Activated T-helper 2 cell treated with anti-CD3 and anti-CD28 coated beads, Interferon-gamma antibody, Interleukin-2, Interleukin-4, amounts not matched to agents 10 μg/mL and 5 μg/mL and 100 μg/mL, durations not matched to agents 14 hours and 24 hours and 36 hours (primary cell): ENCODE results near the gene MARCHF3. TPM values are rescaled to one million over a fixed set of nuclear protein-coding genes. Genes with fewer than 3 reads are reported as not detected.

Source experiments
- DNase-seq: peaks from one replicate; pipeline ENCODE4 v3.0.0; 2021; ENCODE audit warnings: low spot score
- H3K27ac Mint-ChIP-seq: one replicate; pipeline ENCODE4 v1.8.0; 2021; ENCODE audit warnings: mixed read lengths
- H3K27me3 Mint-ChIP-seq: one replicate; pipeline ENCODE4 v1.8.0; 2021; ENCODE audit warnings: low read depth, mixed read lengths
- H3K36me3 Mint-ChIP-seq: one replicate; pipeline ENCODE4 v1.8.0; 2021; ENCODE audit warnings: low read depth, mixed read lengths
- H3K4me1 Mint-ChIP-seq: one replicate; pipeline ENCODE4 v1.8.0; 2021; ENCODE audit warnings: low read depth, mixed read lengths
- H3K4me3 Mint-ChIP-seq: one replicate; pipeline ENCODE4 v1.8.0; 2021; ENCODE audit warnings: low read depth, mild to moderate bottlenecking, moderate library complexity, mixed read lengths
- H3K9me3 Mint-ChIP-seq: one replicate; pipeline ENCODE4 v1.8.0; 2021; ENCODE audit warnings: mixed read lengths
- intact Hi-C: fragments of 100-400 bp; cut with micrococcal nuclease; formaldehyde crosslinking; loops from one replicate; pipeline ENCODE4 v1.15.1; 2023
- total RNA-seq: library from RNA; stranded (reverse); gene quantifications from 2 replicates; pipeline ENCODE4 v1.2.3, GENCODE V29; 2022

Gene MARCHF3
- total RNA-seq, 1 donor from 2014 or later, result 1.9 TPM

GRCh38 chr5:126970517-126971017 is 59.8 kb downstream of the MARCHF3 start:
- intact Hi-C loops, result no loop called here
- no peaks in the 10 kb centered on the region for H3K27me3 Mint-ChIP-seq
- no peak overlapping the region for H3K27ac Mint-ChIP-seq
- H3K4me3 Mint-ChIP-seq, result no peak overlapping the region
- no peak for DNase-seq
- H3K9me3 Mint-ChIP-seq, result no peaks in the 10 kb centered on the region
- peaks cover 24% of the 10 kb centered on the region for H3K4me1 Mint-ChIP-seq
- no peaks in the 10 kb centered on the region for H3K36me3 Mint-ChIP-seq

- Mint-ChIP-seq H3K27me3 (no peaks in the 10 kb centered on the region), H3K36me3 (no peaks in the 10 kb centered on the region), H3K4me1 (peaks cover 27% of the 10 kb centered on the region), H3K4me3 (no peak overlapping the region), H3K9me3 (no peaks in the 10 kb centered on the region), H3K27ac (no peak overlapping the region)
- DNase-seq, result no peak
- intact Hi-C loops, result no loop called here
These were observed 60.8 kb downstream of the MARCHF3 start for GRCh38 chr5:126969548-126969947.

DNA sequence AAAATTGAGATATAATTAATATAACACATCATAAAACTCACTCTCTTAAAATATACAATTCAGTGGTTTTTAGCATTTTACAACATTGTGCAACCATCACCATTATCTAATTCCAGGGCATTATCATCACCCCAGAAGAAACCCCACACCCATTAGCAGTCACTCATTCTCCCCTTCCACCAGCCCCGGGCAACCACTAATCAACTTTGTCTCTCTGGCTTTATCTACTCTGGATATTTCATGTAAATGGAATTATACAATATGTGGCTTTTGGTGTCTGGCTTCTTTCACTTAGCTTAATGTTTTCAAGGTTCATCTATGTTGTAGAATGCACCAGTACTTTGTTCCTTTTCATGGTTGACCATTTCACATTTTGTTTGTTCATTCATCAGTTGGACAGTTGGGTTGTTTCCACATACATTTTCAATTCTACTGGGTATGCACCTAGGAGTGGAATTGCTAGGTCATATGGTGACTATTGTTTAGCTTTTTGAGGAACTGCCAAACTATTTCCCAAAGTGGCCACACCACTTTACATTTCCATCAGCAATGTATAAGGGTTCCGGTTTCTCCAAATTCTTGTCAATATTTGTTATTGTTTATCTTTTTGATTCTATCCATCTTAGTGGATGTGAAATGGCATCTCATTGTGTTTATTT is 62.4 kb downstream of the MARCHF3 start:
- H3K36me3 Mint-ChIP-seq, result no peaks in the 10 kb centered on the region
- no peak overlapping the region for H3K4me3 Mint-ChIP-seq
- H3K9me3 Mint-ChIP-seq, result no peaks in the 10 kb centered on the region
- H3K27ac Mint-ChIP-seq, result no peak overlapping the region
- no peak for DNase-seq
- H3K4me1 Mint-ChIP-seq, result peaks cover 22% of the 10 kb centered on the region
- intact Hi-C loops, result no loop called here
- no peaks in the 10 kb centered on the region for H3K27me3 Mint-ChIP-seq

DNA sequence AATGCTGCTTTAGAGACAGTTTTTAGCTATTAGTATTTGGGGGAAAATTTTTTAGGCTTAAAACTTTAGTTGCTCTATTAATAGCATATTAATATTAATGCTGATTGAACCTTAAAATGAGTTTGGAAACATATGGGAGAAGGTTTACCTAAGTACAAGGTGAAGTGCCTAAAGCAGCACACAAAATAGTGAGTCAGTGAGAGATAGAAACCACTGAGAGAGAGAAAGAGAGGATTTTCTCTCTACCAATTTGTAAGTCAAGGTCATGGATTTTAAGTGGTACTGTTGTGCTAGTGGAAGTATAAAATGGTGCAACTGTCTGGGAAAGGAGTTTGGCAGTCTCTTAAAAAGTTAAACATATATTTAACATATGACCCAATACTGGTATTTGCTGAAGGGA is 64.9 kb downstream of the MARCHF3 start:
- intact Hi-C loops, result no loop called here
- Mint-ChIP-seq H3K9me3 (no peaks in the 10 kb centered on the region), H3K27me3 (no peaks in the 10 kb centered on the region), H3K36me3 (no peaks in the 10 kb centered on the region), H3K4me3 (no peak overlapping the region), H3K27ac (no peak overlapping the region), H3K4me1 (peaks cover 3% of the 10 kb centered on the region)
- no peak for DNase-seq

DNA sequence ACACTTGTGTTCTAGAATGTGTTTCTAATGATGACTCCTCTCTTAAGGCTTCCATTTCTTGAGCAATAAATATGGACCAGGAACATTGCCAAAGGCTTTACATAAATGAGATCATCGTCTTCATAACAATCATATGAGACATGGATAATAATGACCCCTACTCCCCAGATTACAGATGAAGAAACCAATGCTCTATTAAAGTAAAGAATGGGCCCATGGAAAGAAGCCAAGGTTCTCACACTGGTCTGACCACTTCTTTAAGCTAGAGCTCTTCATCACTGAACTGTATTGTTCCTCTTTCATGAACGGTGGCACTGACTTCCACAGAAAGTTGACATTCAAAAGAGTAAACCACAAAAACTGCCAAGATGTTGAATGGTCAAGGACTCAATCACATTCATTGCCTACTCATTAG is 65.3 kb downstream of the MARCHF3 start:
- Mint-ChIP-seq H3K4me3 (no peak overlapping the region), H3K4me1 (peaks cover 3% of the 10 kb centered on the region), H3K27me3 (no peaks in the 10 kb centered on the region), H3K27ac (no peak overlapping the region), H3K36me3 (no peaks in the 10 kb centered on the region), H3K9me3 (no peaks in the 10 kb centered on the region)
- DNase-seq, result no peak
- intact Hi-C loops, result no loop called here

- Mint-ChIP-seq H3K27ac (no peak overlapping the region), H3K36me3 (no peaks in the 10 kb centered on the region), H3K4me1 (peaks cover 3% of the 10 kb centered on the region), H3K27me3 (no peaks in the 10 kb centered on the region), H3K9me3 (no peaks in the 10 kb centered on the region), H3K4me3 (no peak overlapping the region)
- no peak for DNase-seq
- intact Hi-C loops, result no loop called here
These were observed 66.5 kb downstream of the MARCHF3 start for GRCh38 chr5:126963822-126964375.

- Mint-ChIP-seq H3K4me3 (no peak overlapping the region), H3K27ac (no peak overlapping the region), H3K36me3 (no peaks in the 10 kb centered on the region), H3K4me1 (peaks cover 3% of the 10 kb centered on the region), H3K9me3 (no peaks in the 10 kb centered on the region), H3K27me3 (peaks cover 10% of the 10 kb centered on the region)
- no peak for DNase-seq
- intact Hi-C loops, result no loop called here
These were observed 68.7 kb downstream of the MARCHF3 start for GRCh38 chr5:126961702-126962101.

- peaks cover 3% of the 10 kb centered on the region for H3K4me1 Mint-ChIP-seq
- intact Hi-C loops, result no loop called here
- no peak overlapping the region for H3K27ac Mint-ChIP-seq
- no peaks in the 10 kb centered on the region for H3K9me3 Mint-ChIP-seq
- H3K27me3 Mint-ChIP-seq, result peaks cover 10% of the 10 kb centered on the region
- no peak overlapping the region for H3K4me3 Mint-ChIP-seq
- no peak for DNase-seq
- H3K36me3 Mint-ChIP-seq, result no peaks in the 10 kb centered on the region
These were observed 69.2 kb downstream of the MARCHF3 start for GRCh38 chr5:126961128-126961527.

GRCh38 chr5:126959188-126959587 is 71.2 kb downstream of the MARCHF3 start:
- Mint-ChIP-seq H3K27ac (no peak overlapping the region), H3K27me3 (peaks cover 10% of the 10 kb centered on the region), H3K9me3 (no peaks in the 10 kb centered on the region), H3K36me3 (no peaks in the 10 kb centered on the region), H3K4me3 (no peak overlapping the region), H3K4me1 (no peaks in the 10 kb centered on the region)
- no peak for DNase-seq
- intact Hi-C loops, result no loop called here

DNA sequence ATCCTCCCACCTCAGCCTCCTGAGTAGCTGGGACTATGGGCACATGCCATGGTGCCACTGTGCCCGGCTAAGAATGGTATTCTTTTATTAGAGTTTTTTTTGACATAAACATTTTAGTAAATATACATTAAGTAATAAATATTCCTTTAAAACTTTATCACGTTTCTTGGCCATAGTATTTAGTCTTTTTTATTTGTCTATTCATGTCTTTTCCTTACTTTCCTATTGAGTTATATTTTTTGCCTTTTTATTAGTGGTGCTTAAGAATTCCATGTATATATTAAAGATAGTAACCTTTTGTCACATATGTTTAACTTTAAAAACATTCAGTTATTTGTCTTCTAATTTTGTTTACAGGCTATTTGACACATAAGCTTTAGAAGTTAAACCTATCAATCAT is 73.4 kb downstream of the MARCHF3 start:
- Mint-ChIP-seq H3K36me3 (no peaks in the 10 kb centered on the region), H3K4me1 (no peaks in the 10 kb centered on the region), H3K27me3 (peaks cover 10% of the 10 kb centered on the region), H3K9me3 (no peaks in the 10 kb centered on the region), H3K27ac (no peak overlapping the region), H3K4me3 (no peak overlapping the region)
- DNase-seq, result no peak
- intact Hi-C loops, result no loop called here

DNA sequence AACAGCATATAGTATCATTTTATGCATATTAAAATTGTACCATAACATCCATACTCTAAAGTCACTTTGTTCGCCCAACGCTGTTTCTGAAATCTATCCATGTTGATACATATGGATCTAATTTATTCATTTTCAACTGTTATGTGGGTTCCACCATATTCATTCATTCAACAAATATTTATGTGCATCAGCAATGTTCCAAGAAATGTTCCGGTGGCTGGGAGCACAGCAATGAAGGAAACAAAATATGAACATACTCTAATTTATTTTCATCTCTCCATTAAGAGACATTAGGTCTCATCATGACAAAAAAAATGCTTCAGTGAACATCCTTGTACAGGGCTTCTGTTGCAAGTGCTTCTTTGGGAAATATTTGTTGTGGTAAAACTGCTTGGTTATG is 75.4 kb downstream of the MARCHF3 start:
- H3K27me3 Mint-ChIP-seq, result peaks cover 10% of the 10 kb centered on the region
- no peaks in the 10 kb centered on the region for H3K4me1 Mint-ChIP-seq
- no peak for DNase-seq
- no peak overlapping the region for H3K4me3 Mint-ChIP-seq
- intact Hi-C loops, result no loop called here
- no peaks in the 10 kb centered on the region for H3K36me3 Mint-ChIP-seq
- no peaks in the 10 kb centered on the region for H3K9me3 Mint-ChIP-seq
- no peak overlapping the region for H3K27ac Mint-ChIP-seq

DNA sequence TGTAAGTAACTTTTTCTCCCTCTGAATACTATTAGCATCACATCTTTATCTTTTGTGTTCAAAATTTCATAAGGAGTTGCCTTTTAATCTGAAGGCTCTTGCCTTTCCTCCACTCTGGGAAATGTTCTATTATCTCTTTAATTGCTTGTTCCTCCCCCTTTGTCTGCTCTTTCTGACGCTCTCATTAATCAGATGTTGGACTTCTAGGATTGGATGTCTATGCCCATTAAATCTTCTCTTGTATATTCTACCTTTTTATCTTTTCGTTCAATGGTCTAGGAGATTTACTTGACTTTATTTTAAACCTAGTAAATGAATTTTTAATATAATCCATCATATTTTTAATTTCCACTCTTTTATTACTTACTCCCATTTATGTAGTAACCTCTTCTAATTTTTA is 76.7 kb downstream of the MARCHF3 start:
- no peak overlapping the region for H3K27ac Mint-ChIP-seq
- DNase-seq, result no peak
- H3K4me3 Mint-ChIP-seq, result no peak overlapping the region
- H3K4me1 Mint-ChIP-seq, result no peaks in the 10 kb centered on the region
- H3K9me3 Mint-ChIP-seq, result no peaks in the 10 kb centered on the region
- H3K27me3 Mint-ChIP-seq, result peaks cover 8% of the 10 kb centered on the region
- intact Hi-C loops, result no loop called here
- H3K36me3 Mint-ChIP-seq, result no peaks in the 10 kb centered on the region

DNA sequence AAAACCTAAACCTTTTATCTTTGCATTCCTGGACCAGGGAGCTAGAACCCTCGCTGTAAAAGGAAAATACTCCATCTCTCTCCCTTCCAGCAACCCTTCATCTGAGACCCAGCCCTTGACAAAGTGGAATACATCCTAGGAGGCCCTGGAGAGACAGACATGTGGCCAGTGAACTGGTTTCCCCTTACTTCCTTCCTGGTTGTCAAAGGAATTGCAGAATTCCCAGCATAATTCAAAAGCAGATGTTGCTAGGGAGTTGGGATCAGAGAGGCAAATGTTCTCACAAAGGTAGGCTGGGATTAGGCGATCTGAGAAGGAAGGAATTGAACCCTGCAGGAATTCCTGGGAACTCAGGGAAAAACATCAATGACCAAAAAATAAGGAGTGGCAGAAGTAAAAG is 80.9 kb downstream of the MARCHF3 start:
- Mint-ChIP-seq H3K27me3 (no peaks in the 10 kb centered on the region), H3K4me3 (no peak overlapping the region), H3K4me1 (no peaks in the 10 kb centered on the region), H3K36me3 (no peaks in the 10 kb centered on the region), H3K9me3 (no peaks in the 10 kb centered on the region), H3K27ac (no peak overlapping the region)
- no peak for DNase-seq
- intact Hi-C loops, result no loop called here
